IPS-18c (cell line): Measurements from ENCODE around the gene SUN5.

Experiments
- H3K4me3 ChIP-seq: 2 replicates; pipeline ENCODE4 v1.7.0; 2013; ENCODE audit warnings: low read depth, mild to moderate bottlenecking, low read length, moderate library complexity; ENCODE audit not compliant: insufficient read depth
- H3K9me3 ChIP-seq: one replicate; pipeline ENCODE4 v1.6.1; 2013; ENCODE audit warnings: mild to moderate bottlenecking, low read length, moderate library complexity; ENCODE audit not compliant: control insufficient read depth, insufficient read depth

Gene SUN5

GRCh38 chr20:33030076-33030475 lies 25.8 kb upstream of the SUN5 start:
- Histone ChIP-seq H3K9me3 (no peaks in the 10 kb centered on the region), H3K4me3 (no peak overlapping the region)

- Histone ChIP-seq H3K4me3 (no peak overlapping the region), H3K9me3 (no peaks in the 10 kb centered on the region)
Measured at GRCh38 chr20:33028875-33029274, 24.6 kb upstream of the SUN5 start.

GRCh38 chr20:33027769-33028751 lies 23.8 kb upstream of the SUN5 start:
- H3K4me3 ChIP-seq: no peak overlapping the region

DNA sequence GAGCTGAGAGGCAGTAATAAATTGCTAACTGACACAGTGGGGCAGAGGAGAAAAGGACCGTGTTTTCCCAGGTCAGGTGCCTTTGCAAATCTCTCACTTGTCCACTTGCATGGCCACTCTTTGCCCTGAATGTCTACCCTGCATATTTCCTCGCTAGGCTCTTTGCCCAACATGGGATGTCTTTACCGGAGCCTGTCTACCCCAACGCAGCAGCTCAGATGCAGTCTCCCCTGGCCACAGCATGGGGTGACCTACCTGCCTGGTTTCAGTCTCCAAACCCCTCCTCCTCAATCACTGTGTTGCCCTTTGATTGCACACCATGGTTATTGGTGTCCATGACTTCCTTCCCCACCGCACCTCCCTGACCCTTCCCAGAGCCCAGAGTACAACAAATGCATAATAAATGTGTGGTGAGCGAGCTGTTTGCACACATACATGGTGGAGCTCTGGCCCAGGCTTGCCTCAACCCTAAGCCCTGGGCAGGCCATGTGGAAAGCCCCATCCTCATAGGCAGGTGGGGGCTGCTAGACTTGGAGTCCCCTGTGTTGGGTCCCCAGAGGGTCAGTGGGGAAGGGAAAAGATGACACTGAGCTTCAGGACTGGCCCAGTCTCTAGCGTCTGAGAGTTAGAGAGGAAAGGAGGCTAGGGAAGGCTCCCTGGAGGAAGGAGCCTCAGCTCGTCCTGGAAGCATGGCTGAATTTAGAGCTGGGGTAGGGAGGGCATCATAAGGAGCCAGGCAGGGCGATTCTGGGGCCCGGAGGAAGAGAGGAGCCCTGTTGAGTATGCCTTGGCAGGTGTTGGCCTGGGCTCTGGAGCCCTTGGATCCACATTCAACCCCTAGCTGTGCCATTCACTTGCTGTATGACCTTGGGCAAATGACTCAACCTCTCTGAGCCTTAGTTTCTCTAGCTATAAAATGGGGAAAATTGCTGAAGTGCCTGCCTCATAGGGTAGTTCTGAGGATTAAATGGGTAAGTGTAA lies 22.8 kb upstream of the SUN5 start:
- Histone ChIP-seq H3K4me3 (no peak overlapping the region), H3K9me3 (no peaks in the 10 kb centered on the region)

More at GRCh38 chr20:33027769-33028751, 23.8 kb upstream of the SUN5 start:
- H3K9me3 ChIP-seq: no peaks in the 10 kb centered on the region

GRCh38 chr20:33026072-33026778 lies 22.0 kb upstream of the SUN5 start:
- H3K4me3 ChIP-seq: no peak overlapping the region
- no peaks in the 10 kb centered on the region for H3K9me3 ChIP-seq

GRCh38 chr20:33025318-33025876 lies 21.2 kb upstream of the SUN5 start:
- Histone ChIP-seq H3K9me3 (no peaks in the 10 kb centered on the region), H3K4me3 (no peak overlapping the region)

DNA sequence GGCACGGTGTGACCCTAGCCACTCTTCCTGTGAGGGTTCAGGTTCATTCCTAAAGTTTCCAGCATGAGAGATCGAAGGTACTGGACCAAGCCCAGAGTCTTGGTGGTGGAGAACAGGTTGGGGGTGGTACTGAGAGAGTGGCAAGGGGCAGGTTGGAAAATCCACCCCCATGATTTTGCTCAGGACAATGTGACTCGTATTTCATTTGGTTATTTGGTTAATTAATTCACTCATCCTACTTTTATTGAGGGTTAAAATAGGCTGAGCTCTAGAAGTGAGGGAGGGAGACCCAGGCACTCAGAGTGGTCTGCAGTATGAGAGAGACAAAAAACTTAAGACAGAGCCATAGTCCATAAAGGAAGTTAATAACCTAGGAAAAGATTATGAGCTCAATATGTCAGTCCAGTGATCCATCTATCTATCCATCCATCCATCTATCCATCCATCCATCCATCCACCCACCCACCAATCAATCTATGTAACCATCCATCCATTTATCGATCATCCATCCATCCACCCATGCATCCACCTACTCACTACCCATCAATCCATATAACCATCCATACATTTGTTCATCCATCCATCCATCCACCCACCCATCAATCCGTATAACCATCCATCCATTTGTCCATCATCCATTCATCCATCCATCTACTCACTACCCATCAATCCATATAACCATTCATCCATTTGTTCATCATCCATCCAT lies 20.5 kb upstream of the SUN5 start:
- Histone ChIP-seq H3K4me3 (no peak overlapping the region), H3K9me3 (no peaks in the 10 kb centered on the region)

- Histone ChIP-seq H3K4me3 (no peak overlapping the region), H3K9me3 (no peaks in the 10 kb centered on the region)
Measured at GRCh38 chr20:33024243-33024560, 20.0 kb upstream of the SUN5 start.

DNA sequence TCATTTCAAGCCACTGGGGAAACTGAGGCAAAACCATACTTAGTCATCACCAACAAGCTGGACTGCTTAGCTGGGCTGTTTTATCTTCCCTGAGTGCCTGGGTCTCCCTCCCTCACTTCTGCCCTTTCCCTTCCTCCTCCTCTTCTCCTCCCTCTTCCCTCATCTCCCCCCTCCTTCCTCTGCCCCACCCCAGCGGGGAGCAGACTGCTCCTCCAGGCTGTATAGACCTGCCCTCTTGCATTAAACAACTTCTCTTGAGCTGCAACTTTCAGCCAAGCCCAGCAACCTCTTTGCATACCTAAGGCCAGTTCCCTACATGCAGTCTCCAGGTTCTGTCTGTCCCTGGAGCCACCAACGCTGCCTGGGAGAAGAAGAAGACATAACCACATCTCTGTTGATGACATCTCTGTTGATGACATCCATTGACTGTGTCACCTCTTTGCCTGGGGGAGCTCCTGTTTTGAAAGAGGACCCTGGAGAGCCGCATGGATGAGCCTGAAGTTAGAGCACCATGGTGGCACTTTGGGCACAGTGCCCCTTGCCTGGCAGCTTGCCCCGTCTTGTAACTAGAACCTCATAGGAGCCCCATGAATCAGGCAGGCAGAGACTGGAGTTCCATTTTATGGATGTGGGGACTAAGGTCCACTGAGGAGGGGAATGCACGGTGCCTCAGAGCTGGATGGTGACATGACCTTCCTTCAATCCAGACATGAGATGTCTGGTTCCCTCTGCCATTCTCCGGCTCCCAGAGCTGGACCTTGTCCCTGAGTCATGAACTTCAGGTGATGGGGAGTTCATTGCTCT lies 19.4 kb upstream of the SUN5 start:
- Histone ChIP-seq H3K9me3 (no peaks in the 10 kb centered on the region), H3K4me3 (no peak overlapping the region)

GRCh38 chr20:33022694-33023438 lies 18.6 kb upstream of the SUN5 start:
- H3K4me3 ChIP-seq: no peak overlapping the region
- H3K9me3 ChIP-seq: no peaks in the 10 kb centered on the region

- H3K4me3 ChIP-seq: no peak overlapping the region
- H3K9me3 ChIP-seq: no peaks in the 10 kb centered on the region
Measured at GRCh38 chr20:33022289-33022688, 18.1 kb upstream of the SUN5 start.

- Histone ChIP-seq H3K4me3 (no peak overlapping the region), H3K9me3 (no peaks in the 10 kb centered on the region)
Measured at GRCh38 chr20:33021879-33022278, 17.6 kb upstream of the SUN5 start.

DNA sequence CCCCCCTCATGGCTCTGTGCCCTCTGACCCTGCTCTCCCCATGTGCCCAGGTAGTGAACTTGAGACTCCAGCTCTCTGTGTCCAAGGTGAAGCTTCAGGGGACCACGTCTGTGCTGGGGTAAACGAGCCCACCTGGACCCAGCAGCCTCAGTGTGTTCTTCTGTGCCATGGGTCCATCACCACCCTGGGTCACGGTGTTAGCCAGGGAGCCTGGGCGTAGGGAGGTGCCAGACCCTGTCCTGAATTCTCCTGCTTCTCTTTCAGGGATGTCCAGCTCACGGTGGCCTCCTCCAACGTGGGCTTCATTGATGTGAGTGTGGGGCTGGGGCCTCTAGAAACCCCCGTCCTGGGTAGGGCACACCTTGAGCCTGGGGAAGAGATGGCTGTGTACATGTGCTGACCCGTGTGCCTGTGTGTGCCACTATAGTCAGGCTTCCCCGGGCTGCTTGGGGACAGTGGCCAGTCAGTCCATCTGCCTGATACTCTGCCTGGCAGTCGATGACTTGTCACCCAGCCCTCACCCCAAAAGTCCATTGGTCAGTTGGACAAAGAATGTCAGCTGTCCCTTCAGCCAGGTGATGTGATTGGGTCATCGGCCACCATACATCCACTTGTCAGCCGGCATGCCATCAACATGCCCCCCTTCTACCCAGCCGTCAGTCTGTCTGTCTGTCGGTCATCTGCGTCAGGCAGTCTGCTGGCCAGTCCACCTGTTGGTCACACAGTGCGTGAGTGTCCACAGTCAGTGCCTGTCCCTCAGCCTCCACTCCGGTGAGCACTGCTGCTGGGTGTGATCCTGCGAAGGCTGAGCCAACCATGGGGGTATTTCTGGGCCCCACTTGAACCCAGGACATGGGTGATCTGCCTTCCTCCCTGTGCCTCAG lies 16.3 kb upstream of the SUN5 start:
- H3K4me3 ChIP-seq: no peak overlapping the region
- no peaks in the 10 kb centered on the region for H3K9me3 ChIP-seq

GRCh38 chr20:33019465-33020277 lies 15.4 kb upstream of the SUN5 start:
- no peak overlapping the region for H3K4me3 ChIP-seq
- H3K9me3 ChIP-seq: no peaks in the 10 kb centered on the region
